ENCODE measurements around the gene TTN.

TTN gene

GRCh38 chr2:178811045-178811444, 3.8 kb upstream of the TTN start:
- Histone ChIP-seq H3K4me1 (ENCODE audit: control insufficient read depth, insufficient read depth, low read length) (no peaks in the 10 kb centered on the region), H3K9me3 (ENCODE audit: control insufficient read depth, insufficient read depth, low read depth, low read length) (no peaks in the 10 kb centered on the region), H3K9ac (ENCODE audit: low read length) (no peak overlapping the region), H3K4me3 (ENCODE audit: low read depth, low read length) (no peak overlapping the region), H3K27ac (ENCODE audit: low read depth, low read length) (no peak overlapping the region), H3K36me3 (ENCODE audit: control insufficient read depth, insufficient read depth, low read length) (no peaks in the 10 kb centered on the region), H3K27me3 (ENCODE audit: control insufficient read depth, insufficient read depth, low read length) (no peaks in the 10 kb centered on the region)

- no peaks in the 10 kb centered on the region for H3K4me1 ChIP-seq (ENCODE audit: control insufficient read depth, insufficient read depth, low read length)
- H3K27ac ChIP-seq (ENCODE audit: low read depth, low read length) = no peak overlapping the region
- no peaks in the 10 kb centered on the region for H3K36me3 ChIP-seq (ENCODE audit: control insufficient read depth, insufficient read depth, low read length)
- no peak overlapping the region for H3K4me3 ChIP-seq (ENCODE audit: low read depth, low read length)
- H3K9me3 ChIP-seq (ENCODE audit: control insufficient read depth, insufficient read depth, low read depth, low read length) = no peaks in the 10 kb centered on the region
- no peaks in the 10 kb centered on the region for H3K27me3 ChIP-seq (ENCODE audit: control insufficient read depth, insufficient read depth, low read length)
- no peak overlapping the region for H3K9ac ChIP-seq (ENCODE audit: low read length)
Observed at GRCh38 chr2:178810422-178810821, 3.2 kb upstream of the TTN start.

DNA sequence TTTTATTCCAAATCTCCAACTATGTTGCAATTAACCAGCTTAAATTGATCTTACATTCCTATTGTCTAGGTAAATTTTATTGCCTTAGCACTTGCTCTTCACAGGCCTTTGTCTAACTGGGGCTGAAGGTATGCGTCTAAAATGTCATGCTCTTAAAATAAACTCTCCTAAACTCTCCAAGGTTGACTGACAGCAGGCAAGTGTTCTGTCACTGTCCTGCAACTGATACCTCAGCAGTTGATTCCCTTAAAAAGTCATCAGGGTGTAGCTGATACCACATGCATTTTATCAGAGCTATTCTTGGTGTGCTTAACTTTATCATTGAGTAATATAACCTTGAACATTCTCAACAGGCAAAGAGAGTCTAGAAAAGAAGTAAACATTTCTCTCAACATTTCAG, 680 bp downstream of the TTN start:
- Histone ChIP-seq H3K4me1 (ENCODE audit: control insufficient read depth, insufficient read depth, low read length) (no peaks in the 10 kb centered on the region), H3K36me3 (ENCODE audit: control insufficient read depth, insufficient read depth, low read length) (no peaks in the 10 kb centered on the region), H3K9ac (ENCODE audit: low read length) (no peak overlapping the region), H3K27ac (ENCODE audit: low read depth, low read length) (no peak overlapping the region), H3K4me3 (ENCODE audit: low read depth, low read length) (no peak overlapping the region), H3K27me3 (ENCODE audit: control insufficient read depth, insufficient read depth, low read length) (no peaks in the 10 kb centered on the region), H3K9me3 (ENCODE audit: control insufficient read depth, insufficient read depth, low read depth, low read length) (no peaks in the 10 kb centered on the region)

GRCh38 chr2:178805457-178805856, 1.8 kb downstream of the TTN start:
- Histone ChIP-seq H3K27ac (ENCODE audit: low read depth, low read length) (no peak overlapping the region), H3K36me3 (ENCODE audit: control insufficient read depth, insufficient read depth, low read length) (no peaks in the 10 kb centered on the region), H3K27me3 (ENCODE audit: control insufficient read depth, insufficient read depth, low read length) (no peaks in the 10 kb centered on the region), H3K4me3 (ENCODE audit: low read depth, low read length) (no peak overlapping the region), H3K4me1 (ENCODE audit: control insufficient read depth, insufficient read depth, low read length) (no peaks in the 10 kb centered on the region), H3K9ac (ENCODE audit: low read length) (no peak overlapping the region), H3K9me3 (ENCODE audit: control insufficient read depth, insufficient read depth, low read depth, low read length) (no peaks in the 10 kb centered on the region)

DNA sequence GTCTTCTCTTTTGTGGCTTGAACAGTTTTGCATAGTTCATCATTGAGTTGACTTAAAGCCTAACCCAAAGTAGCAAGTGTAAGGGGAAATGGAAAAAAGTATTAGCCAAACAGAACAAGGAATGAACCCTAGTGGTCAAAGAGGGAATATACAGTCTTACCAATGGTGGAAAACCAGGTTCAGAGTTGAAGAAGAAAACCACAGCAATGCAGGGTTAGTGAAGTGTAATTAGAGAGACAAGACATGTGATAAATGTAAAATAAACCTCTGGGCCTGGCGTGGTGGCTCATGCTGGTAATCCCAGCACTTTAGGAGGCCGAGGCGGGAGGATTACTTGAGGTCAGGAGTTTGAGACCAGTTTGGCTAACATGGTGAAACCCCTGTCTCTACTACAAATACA, 2.4 kb downstream of the TTN start:
- H3K4me1 ChIP-seq (ENCODE audit: control insufficient read depth, insufficient read depth, low read length) = no peaks in the 10 kb centered on the region
- no peak overlapping the region for H3K27ac ChIP-seq (ENCODE audit: low read depth, low read length)
- no peaks in the 10 kb centered on the region for H3K9me3 ChIP-seq (ENCODE audit: control insufficient read depth, insufficient read depth, low read depth, low read length)
- H3K27me3 ChIP-seq (ENCODE audit: control insufficient read depth, insufficient read depth, low read length) = no peaks in the 10 kb centered on the region
- H3K9ac ChIP-seq (ENCODE audit: low read length) = no peak overlapping the region
- H3K36me3 ChIP-seq (ENCODE audit: control insufficient read depth, insufficient read depth, low read length) = no peaks in the 10 kb centered on the region
- H3K4me3 ChIP-seq (ENCODE audit: low read depth, low read length) = no peak overlapping the region

GRCh38 chr2:178800510-178800909, 6.7 kb downstream of the TTN start:
- Histone ChIP-seq H3K4me1 (ENCODE audit: control insufficient read depth, insufficient read depth, low read length) (no peaks in the 10 kb centered on the region), H3K4me3 (ENCODE audit: low read depth, low read length) (no peak overlapping the region), H3K27ac (ENCODE audit: low read depth, low read length) (no peak overlapping the region), H3K27me3 (ENCODE audit: control insufficient read depth, insufficient read depth, low read length) (no peaks in the 10 kb centered on the region), H3K9me3 (ENCODE audit: control insufficient read depth, insufficient read depth, low read depth, low read length) (no peaks in the 10 kb centered on the region), H3K9ac (ENCODE audit: low read length) (no peak overlapping the region), H3K36me3 (ENCODE audit: control insufficient read depth, insufficient read depth, low read length) (no peaks in the 10 kb centered on the region)

- H3K27ac ChIP-seq (ENCODE audit: low read depth, low read length) = no peak overlapping the region
- H3K9me3 ChIP-seq (ENCODE audit: control insufficient read depth, insufficient read depth, low read depth, low read length) = no peaks in the 10 kb centered on the region
- no peaks in the 10 kb centered on the region for H3K36me3 ChIP-seq (ENCODE audit: control insufficient read depth, insufficient read depth, low read length)
- H3K4me3 ChIP-seq (ENCODE audit: low read depth, low read length) = no peak overlapping the region
- H3K27me3 ChIP-seq (ENCODE audit: control insufficient read depth, insufficient read depth, low read length) = no peaks in the 10 kb centered on the region
- H3K4me1 ChIP-seq (ENCODE audit: control insufficient read depth, insufficient read depth, low read length) = no peaks in the 10 kb centered on the region
- no peak overlapping the region for H3K9ac ChIP-seq (ENCODE audit: low read length)
Observed at GRCh38 chr2:178799305-178799704, 7.9 kb downstream of the TTN start.

DNA sequence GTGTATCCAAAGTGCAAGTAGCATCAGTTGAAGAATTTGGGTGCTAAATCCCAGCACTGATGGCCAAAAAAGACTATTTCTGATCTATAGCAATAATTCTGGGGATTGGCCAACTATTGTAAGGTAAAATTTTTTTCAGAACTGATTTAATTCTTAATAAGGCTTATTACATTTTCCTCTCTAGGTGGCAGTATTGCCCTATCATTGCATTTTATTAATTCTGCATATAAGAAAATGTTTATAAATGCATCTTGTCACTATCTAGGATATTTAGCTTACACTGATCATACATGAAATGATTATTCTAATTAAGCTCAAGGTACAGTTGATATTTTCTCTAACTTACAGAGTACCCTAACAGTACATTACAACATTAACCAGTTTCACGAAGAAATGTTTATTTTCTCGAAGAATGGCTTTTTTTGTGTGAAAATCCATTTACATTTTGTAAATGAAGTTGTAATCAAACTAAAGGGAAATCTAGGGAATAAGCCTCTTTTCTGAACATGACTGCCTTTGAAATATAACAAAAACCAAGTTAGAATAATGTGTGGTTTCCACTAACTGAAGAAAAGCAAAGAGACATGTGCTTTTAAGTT, 11.0 kb downstream of the TTN start:
- H3K9me3 ChIP-seq (ENCODE audit: control insufficient read depth, insufficient read depth, low read depth, low read length) = no peaks in the 10 kb centered on the region
- H3K27ac ChIP-seq (ENCODE audit: low read depth, low read length) = no peak overlapping the region
- H3K9ac ChIP-seq (ENCODE audit: low read length) = no peak overlapping the region
- no peak overlapping the region for H3K4me3 ChIP-seq (ENCODE audit: low read depth, low read length)
- no peaks in the 10 kb centered on the region for H3K4me1 ChIP-seq (ENCODE audit: control insufficient read depth, insufficient read depth, low read length)
- H3K27me3 ChIP-seq (ENCODE audit: control insufficient read depth, insufficient read depth, low read length) = no peaks in the 10 kb centered on the region
- H3K36me3 ChIP-seq (ENCODE audit: control insufficient read depth, insufficient read depth, low read length) = no peaks in the 10 kb centered on the region; the same call in 1 of the 2 replicates

DNA sequence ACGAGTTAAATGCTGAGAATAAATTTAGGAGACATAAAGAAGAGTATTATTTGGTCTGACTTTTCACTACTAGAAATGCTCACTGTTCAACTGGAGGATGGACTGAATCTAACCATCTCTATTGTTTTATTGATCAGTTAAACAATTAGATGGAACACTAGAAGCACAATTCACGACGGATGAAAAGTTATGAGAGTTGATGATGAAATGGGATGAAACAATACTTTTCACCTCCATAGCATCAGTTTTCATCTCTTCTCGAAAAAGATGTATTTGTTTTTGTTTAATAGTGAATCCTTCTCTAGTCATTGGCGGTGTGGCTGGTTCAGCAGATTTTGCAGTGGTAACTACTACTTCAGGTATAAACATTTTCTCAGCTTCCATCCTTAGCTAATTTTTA, 19.3 kb downstream of the TTN start:
- no peaks in the 10 kb centered on the region for H3K9me3 ChIP-seq (ENCODE audit: control insufficient read depth, insufficient read depth, low read depth, low read length)
- no peak overlapping the region for H3K27ac ChIP-seq (ENCODE audit: low read depth, low read length)
- H3K36me3 ChIP-seq (ENCODE audit: control insufficient read depth, insufficient read depth, low read length) = no peaks in the 10 kb centered on the region; the same call in none of the 2 replicates
- H3K9ac ChIP-seq (ENCODE audit: low read length) = no peak overlapping the region
- no peak overlapping the region for H3K4me3 ChIP-seq (ENCODE audit: low read depth, low read length)
- no peaks in the 10 kb centered on the region for H3K27me3 ChIP-seq (ENCODE audit: control insufficient read depth, insufficient read depth, low read length)
- H3K4me1 ChIP-seq (ENCODE audit: control insufficient read depth, insufficient read depth, low read length) = no peaks in the 10 kb centered on the region

DNA sequence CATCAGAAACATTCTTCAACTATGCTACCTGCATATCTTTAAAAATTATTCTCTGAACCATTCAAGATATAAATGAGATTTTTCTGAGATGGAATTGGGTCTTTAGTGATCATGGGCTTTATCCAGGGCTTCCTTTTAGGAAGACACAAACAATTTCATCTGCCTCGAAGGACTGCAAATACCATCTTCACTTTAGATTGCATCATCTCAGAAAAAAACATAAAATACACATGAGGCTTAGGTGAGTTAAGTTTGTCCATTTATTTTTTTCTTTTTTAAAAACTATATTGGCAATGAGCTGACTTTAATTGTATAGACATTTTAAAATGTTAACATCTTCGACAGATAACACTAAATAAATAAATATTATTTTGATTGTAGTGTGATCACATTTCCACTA, 20.1 kb downstream of the TTN start:
- H3K27ac ChIP-seq (ENCODE audit: low read depth, low read length) = no peak overlapping the region
- H3K36me3 ChIP-seq (ENCODE audit: control insufficient read depth, insufficient read depth, low read length) = no peaks in the 10 kb centered on the region; the same call in 1 of the 2 replicates
- H3K27me3 ChIP-seq (ENCODE audit: control insufficient read depth, insufficient read depth, low read length) = no peaks in the 10 kb centered on the region
- H3K4me3 ChIP-seq (ENCODE audit: low read depth, low read length) = no peak overlapping the region
- H3K4me1 ChIP-seq (ENCODE audit: control insufficient read depth, insufficient read depth, low read length) = no peaks in the 10 kb centered on the region
- H3K9me3 ChIP-seq (ENCODE audit: control insufficient read depth, insufficient read depth, low read depth, low read length) = no peaks in the 10 kb centered on the region
- H3K9ac ChIP-seq (ENCODE audit: low read length) = no peak overlapping the region

- Histone ChIP-seq H3K4me3 (ENCODE audit: low read depth, low read length) (no peak overlapping the region), H3K9me3 (ENCODE audit: control insufficient read depth, insufficient read depth, low read depth, low read length) (no peaks in the 10 kb centered on the region)
Observed at GRCh38 chr2:178783889-178784288, 23.3 kb downstream of the TTN start.

GRCh38 chr2:178782236-178782635, 25.0 kb downstream of the TTN start:
- no peaks in the 10 kb centered on the region for H3K4me1 ChIP-seq (ENCODE audit: control insufficient read depth, insufficient read depth, low read length)

More at GRCh38 chr2:178783889-178784288, 23.3 kb downstream of the TTN start:
- Histone ChIP-seq H3K27ac (ENCODE audit: low read depth, low read length) (no peak overlapping the region), H3K9ac (ENCODE audit: low read length) (no peak overlapping the region), H3K27me3 (ENCODE audit: control insufficient read depth, insufficient read depth, low read length) (no peaks in the 10 kb centered on the region), H3K36me3 (ENCODE audit: control insufficient read depth, insufficient read depth, low read length) (no peaks in the 10 kb centered on the region; the same call in 1 of the 2 replicates), H3K4me1 (ENCODE audit: control insufficient read depth, insufficient read depth, low read length) (no peaks in the 10 kb centered on the region)

More at GRCh38 chr2:178782236-178782635, 25.0 kb downstream of the TTN start:
- H3K9me3 ChIP-seq (ENCODE audit: control insufficient read depth, insufficient read depth, low read depth, low read length) = no peaks in the 10 kb centered on the region
- H3K9ac ChIP-seq (ENCODE audit: low read length) = no peak overlapping the region
- H3K27me3 ChIP-seq (ENCODE audit: control insufficient read depth, insufficient read depth, low read length) = no peaks in the 10 kb centered on the region
- H3K27ac ChIP-seq (ENCODE audit: low read depth, low read length) = no peak overlapping the region
- no peak overlapping the region for H3K4me3 ChIP-seq (ENCODE audit: low read depth, low read length)
- H3K36me3 ChIP-seq (ENCODE audit: control insufficient read depth, insufficient read depth, low read length) = no peaks in the 10 kb centered on the region; the same call in 1 of the 2 replicates
